NCI-H1417 (cell line): ENCODE measurements around the gene PRR32.
A peak's percentile ranks its signal among the peaks of the same experiment; 100 is the strongest.
"Not testable (repeated sequence)": the region's sequence is repeated elsewhere in the genome, so short reads cannot be mapped to it uniquely, and the experiment has no call there.

Experiments
- DNase-seq, 3 experiments: peaks; one replicate each; lab custom pipeline; 2025; lab: John Stamatoyannopoulos, UW

The PRR32 gene

GRCh38 chrX:126819429-126819828 lies at the start of gene PRR32:
Gene PRR32 (plus strand): TSS chrX:126819729. CDS start chrX:126819844, 115 bp downstream.
- no peak for DNase-seq

GRCh38 chrX:126770179-126770578 lies 49.4 kb upstream of the PRR32 start:
- peak in 2 of 3 experiments; percentile 4 to 69 for DNase-seq

- no peak for DNase-seq
Measured at GRCh38 chrX:126785539-126785938, 34.0 kb upstream of the PRR32 start.

- no peak for DNase-seq
Measured at GRCh38 chrX:126799059-126799458, 20.5 kb upstream of the PRR32 start.

GRCh38 chrX:126806784-126807183 lies 12.7 kb upstream of the PRR32 start:
- not testable (repeated sequence) for DNase-seq

GRCh38 chrX:126815806-126816205 lies 3.7 kb upstream of the PRR32 start:
- no peak for DNase-seq

GRCh38 chrX:126820700-126821420 lies 1.3 kb downstream of the PRR32 start:
- peak in 1 of 3 experiments; percentile 1 for DNase-seq

- no peak for DNase-seq
Measured at GRCh38 chrX:126824338-126825007, 4.9 kb downstream of the PRR32 start.

- no peak for DNase-seq
Measured at GRCh38 chrX:126825566-126826193, 6.2 kb downstream of the PRR32 start.

GRCh38 chrX:126836186-126836585 lies 16.7 kb downstream of the PRR32 start:
- no peak for DNase-seq

GRCh38 chrX:126847143-126847542 lies 27.6 kb downstream of the PRR32 start:
- no peak for DNase-seq

GRCh38 chrX:126855839-126856524 lies 36.5 kb downstream of the PRR32 start:
- no peak for DNase-seq
